HCT116 (cell line): ENCODE data around the gene PROX1. TPM values are rescaled to one million over a fixed set of nuclear protein-coding genes. Genes with fewer than 3 reads are reported as not detected.

Experiments
- ATAC-seq: fragments of 200-7000 bp; cut with Tn5 transposase; 2 replicates; pipeline ENCODE4 v1.9.1; 2020; ENCODE audit warnings: mild to moderate bottlenecking, moderate library complexity
- BruUV-seq: library from RNA; stranded (reverse); fragments of 400-500 nt; replicated peaks from 2 replicates; lab custom pipeline; 2021; lab: Mats Ljungman, UMichigan
- CTCF ChIA-PET: fragments of 300-600 bp; sonication (Branson Sonifier 250); formaldehyde crosslinking; loops from one replicate; lab custom pipeline; 2021; ENCODE audit warnings: antibody characterized with exemption; lab: Charles Lee
- POLR2A ChIA-PET: fragments of 300-600, 350-600 bp; sonication (Branson Sonifier 250); formaldehyde crosslinking; loops from one replicate; lab custom pipeline; 2021; ENCODE audit warnings: antibody characterized with exemption; lab: Charles Lee
- RAD21 ChIA-PET, 2 experiments: fragments of 300-600 bp; sonication (Branson Sonifier 250); formaldehyde crosslinking; loops; one replicate each; lab custom pipeline; 2023; ENCODE audit warnings: low total read pairs in 2 of 2; ENCODE audit not compliant: uncharacterized antibody in 2 of 2, unreplicated experiment in 2 of 2, low non-redundant PET in 1 of 2; lab: Charles Lee
- DNase-seq: peaks from one replicate; pipeline ENCODE4 v3.0.0-alpha.2; 2010; ENCODE audit warnings: low read depth, low spot score
- H2AFZ ChIP-seq: fragments of 200-600 bp; shearing (Covaris generic), sonication (generic); 2 replicates; pipeline ENCODE4 v1.6.1; 2017; ENCODE audit warnings: low read depth, mixed run types, mixed read lengths, antibody characterized with exemption, low read length; ENCODE audit not compliant: poor library complexity, severe bottlenecking
- H3K27ac ChIP-seq: 2 replicates; pipeline ENCODE4 v1.5.1; 2012; ENCODE audit warnings: low read depth, low read length
- H3K27me3 ChIP-seq: fragments of 200-600 bp; sonication (generic); 2 replicates; pipeline ENCODE4 v1.6.1; 2016; ENCODE audit warnings: mixed run types, low read length, mixed read lengths; ENCODE audit not compliant: insufficient read depth
- H3K36me3 ChIP-seq, 2 experiments: fragments of 200-500 bp in 1 of 2; fragments of 200-600 bp in 1 of 2; sonication (Bioruptor generic) in 1 of 2; sonication (generic) in 1 of 2; 2 replicates each; pipeline versions ENCODE4 v1.5.1 to v1.6.1; 2014 to 2016; ENCODE audit warnings: low read length in 2 of 2, inconsistent platforms in 1 of 2, mixed read lengths in 1 of 2, mixed run types in 1 of 2; ENCODE audit not compliant: insufficient read depth in 2 of 2, control insufficient read depth in 1 of 2
- H3K4me1 ChIP-seq, 2 experiments: fragments of 200-600 bp in 1 of 2; sonication (generic) in 1 of 2; 2 replicates each; pipeline versions ENCODE4 v1.5.1 to v1.6.1; 2012 to 2017; ENCODE audit warnings: low read length in 2 of 2, inconsistent platforms in 1 of 2, mild to moderate bottlenecking in 1 of 2, mixed read lengths in 1 of 2, mixed run types in 1 of 2, moderate library complexity in 1 of 2; ENCODE audit not compliant: insufficient read depth in 2 of 2, control insufficient read depth in 1 of 2
- H3K4me2 ChIP-seq: fragments of 200-600 bp; sonication (generic); 2 replicates; pipeline ENCODE4 v1.6.1; 2017; ENCODE audit warnings: mixed run types, low read length, mixed read lengths
- H3K4me3 ChIP-seq, 2 experiments: fragments of 200-600 bp in 1 of 2; sonication (generic) in 1 of 2; replicated peaks in 1 of 2; 2 replicates each; pipeline ENCODE4 v1.5.1; 2011 to 2016; ENCODE audit warnings: low read length in 2 of 2, control low read depth in 1 of 2, low read depth in 1 of 2, mild to moderate bottlenecking in 1 of 2, mixed read lengths in 1 of 2, mixed run types in 1 of 2
- H3K79me2 ChIP-seq: fragments of 200-600 bp; sonication (generic); 2 replicates; pipeline ENCODE4 v1.6.1; 2017; ENCODE audit warnings: mild to moderate bottlenecking, mixed run types, low read length, moderate library complexity, mixed read lengths; ENCODE audit not compliant: insufficient read depth
- H3K9ac ChIP-seq: fragments of 200-600 bp; sonication (generic); 2 replicates; pipeline ENCODE4 v1.6.1; 2016; ENCODE audit warnings: low read length, mixed read lengths
- H3K9me2 ChIP-seq: fragments of 200-600 bp; sonication (generic), shearing (Covaris generic); 2 replicates; pipeline ENCODE4 v1.6.1; 2017; ENCODE audit warnings: mixed run types, mild to moderate bottlenecking, moderate library complexity; ENCODE audit not compliant: insufficient read depth
- H3K9me3 ChIP-seq, 2 experiments: fragments of 200-500 bp in 1 of 2; fragments of 200-600 bp in 1 of 2; sonication (Bioruptor generic) in 1 of 2; sonication (generic) in 1 of 2; 2 replicates each; pipeline ENCODE4 v1.6.1; 2014 to 2017; ENCODE audit warnings: low read length in 2 of 2, mixed read lengths in 2 of 2, inconsistent platforms in 1 of 2, low read depth in 1 of 2, mild to moderate bottlenecking in 1 of 2, mixed run types in 1 of 2, moderate library complexity in 1 of 2; ENCODE audit not compliant: control insufficient read depth in 1 of 2, insufficient read depth in 1 of 2
- H4K20me1 ChIP-seq: fragments of 200-600 bp; sonication (generic), shearing (Covaris generic); 2 replicates; pipeline ENCODE4 v1.6.1; 2017; ENCODE audit warnings: mixed run types, mild to moderate bottlenecking, moderate library complexity; ENCODE audit not compliant: insufficient read depth
- CEBPB ChIP-seq: IDR thresholded peaks from 2 replicates; pipeline ENCODE4 v1.6.1; 2012; ENCODE audit warnings: low read depth
- EGR1 ChIP-seq: IDR thresholded peaks from 2 replicates; pipeline ENCODE4 v1.6.1; 2012; ENCODE audit warnings: low read depth
- ELF1 ChIP-seq: IDR thresholded peaks from 2 replicates; pipeline ENCODE4 v1.6.1; 2012; ENCODE audit warnings: low read depth, borderline replicate concordance
- EZH2 ChIP-seq: fragments of 200-600 bp; sonication (generic); IDR thresholded peaks from 2 replicates; pipeline ENCODE4 v1.6.1; 2017; ENCODE audit warnings: antibody characterized with exemption, mixed run types
- EZH2phosphoT487 ChIP-seq: fragments of 200-600 bp; IDR thresholded peaks from 2 replicates; pipeline ENCODE4 v1.6.1; 2018; ENCODE audit warnings: antibody characterized with exemption, borderline replicate concordance
- FOSL1 ChIP-seq: IDR thresholded peaks from 2 replicates; pipeline ENCODE4 v1.6.1; 2012; ENCODE audit warnings: low read depth
- POLR2AphosphoS5 ChIP-seq: IDR thresholded peaks from 2 replicates; pipeline ENCODE4 v1.6.1; 2011; ENCODE audit warnings: mild to moderate bottlenecking, low read depth, low read length, moderate library complexity
- RAD21 ChIP-seq: IDR thresholded peaks from 2 replicates; pipeline ENCODE4 v1.6.1; 2012; ENCODE audit warnings: low read depth, mild to moderate bottlenecking
- SIN3A ChIP-seq: IDR thresholded peaks from 2 replicates; pipeline ENCODE4 v1.6.1; 2012; ENCODE audit warnings: low read depth
- SP1 ChIP-seq: IDR thresholded peaks from 2 replicates; pipeline ENCODE4 v1.6.1; 2012; ENCODE audit warnings: low read depth
- SRF ChIP-seq: IDR thresholded peaks from 2 replicates; pipeline ENCODE4 v1.6.1; 2012; ENCODE audit warnings: low read depth
- ZFX ChIP-seq: fragments of 450-650 bp; IDR thresholded peaks from 2 replicates; pipeline ENCODE4 v1.6.1; 2017
- intact Hi-C: fragments of 100-400 bp; cut with micrococcal nuclease; formaldehyde crosslinking; loops from 2 replicates; pipeline ENCODE4 v1.10.0; 2022
- total RNA-seq: library from RNA; stranded (reverse); gene quantifications from one replicate; pipeline ENCODE4 v1.2.1, GENCODE V29; 2021; ENCODE audit not compliant: unreplicated experiment
- TF ChIP-seq, protein P1 (sequence below), 3 experiments: fragments of 200-600 bp in 1 of 3; sonication (generic) in 1 of 3; IDR thresholded peaks in 2 of 3; conservative IDR thresholded peaks in 1 of 3; 2 replicates each; pipeline ENCODE4 v1.5.1; 2012 to 2017; ENCODE audit warnings: low read depth in 2 of 3, low read length in 2 of 3, antibody characterized with exemption in 1 of 3, borderline replicate concordance in 1 of 3, control low read depth in 1 of 3, mild to moderate bottlenecking in 1 of 3, mixed read lengths in 1 of 3, mixed run types in 1 of 3, moderate library complexity in 1 of 3; ENCODE audit not compliant: insufficient read depth in 1 of 3
- TF ChIP-seq, protein P2 (sequence below): IDR thresholded peaks from 2 replicates; pipeline ENCODE4 v1.6.1; 2012
- TF ChIP-seq, protein P3 (sequence below): IDR thresholded peaks from 2 replicates; pipeline ENCODE4 v1.6.1; 2011; ENCODE audit warnings: mild to moderate bottlenecking, low read length, moderate library complexity; ENCODE audit not compliant: insufficient replicate concordance; ENCODE audit errors: extremely low read depth

Gene PROX1
- total RNA-seq, 1 experiment from 2014 or later: 0.22 TPM

DNA sequence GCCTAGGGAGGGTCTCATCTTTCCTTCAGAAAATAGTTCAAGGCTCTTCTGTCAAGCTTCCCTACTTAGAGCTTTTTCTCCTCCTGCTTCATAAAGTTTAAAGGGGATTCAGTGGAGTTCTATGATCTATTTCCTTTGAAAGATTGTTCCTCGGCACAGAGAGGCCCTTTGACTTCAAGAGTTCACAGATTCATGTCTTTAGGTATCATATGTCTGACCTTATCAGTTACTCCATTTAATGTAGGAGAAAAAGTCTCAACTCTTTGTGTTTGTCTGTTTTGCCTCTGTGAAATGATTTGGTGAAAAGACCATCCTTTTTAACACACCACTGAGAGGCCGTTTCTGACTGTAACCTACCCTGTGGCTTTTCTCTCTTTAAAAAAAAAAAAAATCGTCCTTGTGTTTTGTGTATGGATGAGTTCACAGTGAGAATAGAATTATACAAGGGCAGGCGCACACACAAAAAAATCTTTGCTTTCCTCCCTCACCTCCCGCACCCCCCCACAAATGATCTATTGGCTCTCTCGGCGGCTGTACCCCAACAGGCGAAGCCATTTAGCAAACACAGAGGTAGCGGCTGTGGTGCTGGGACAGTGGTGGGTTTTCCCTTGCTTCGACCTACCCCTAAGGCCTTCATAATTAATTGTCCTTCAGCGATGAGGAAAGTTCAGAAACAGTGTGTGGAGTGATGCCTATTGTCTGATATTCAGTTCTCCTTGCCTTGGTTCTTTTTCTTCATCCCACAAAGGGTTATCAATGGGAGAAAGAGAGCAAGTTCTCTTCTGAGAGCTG, 29.6 kb downstream of the PROX1 start:
- no peak for TF ChIP-seq ZFX
- TF ChIP-seq, protein P1, sequence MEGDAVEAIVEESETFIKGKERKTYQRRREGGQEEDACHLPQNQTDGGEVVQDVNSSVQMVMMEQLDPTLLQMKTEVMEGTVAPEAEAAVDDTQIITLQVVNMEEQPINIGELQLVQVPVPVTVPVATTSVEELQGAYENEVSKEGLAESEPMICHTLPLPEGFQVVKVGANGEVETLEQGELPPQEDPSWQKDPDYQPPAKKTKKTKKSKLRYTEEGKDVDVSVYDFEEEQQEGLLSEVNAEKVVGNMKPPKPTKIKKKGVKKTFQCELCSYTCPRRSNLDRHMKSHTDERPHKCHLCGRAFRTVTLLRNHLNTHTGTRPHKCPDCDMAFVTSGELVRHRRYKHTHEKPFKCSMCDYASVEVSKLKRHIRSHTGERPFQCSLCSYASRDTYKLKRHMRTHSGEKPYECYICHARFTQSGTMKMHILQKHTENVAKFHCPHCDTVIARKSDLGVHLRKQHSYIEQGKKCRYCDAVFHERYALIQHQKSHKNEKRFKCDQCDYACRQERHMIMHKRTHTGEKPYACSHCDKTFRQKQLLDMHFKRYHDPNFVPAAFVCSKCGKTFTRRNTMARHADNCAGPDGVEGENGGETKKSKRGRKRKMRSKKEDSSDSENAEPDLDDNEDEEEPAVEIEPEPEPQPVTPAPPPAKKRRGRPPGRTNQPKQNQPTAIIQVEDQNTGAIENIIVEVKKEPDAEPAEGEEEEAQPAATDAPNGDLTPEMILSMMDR (IDR thresholded peaks at IDR 0.05 in 2 of 3, conservative IDR thresholded peaks at IDR 0.05 in 1 of 3; ENCODE audit: borderline replicate concordance in 1 of 3, insufficient read depth in 1 of 3, low read depth in 2 of 3, low read length in 2 of 3): no peak
- TF ChIP-seq FOSL1: no peak
- no peak for TF ChIP-seq SIN3A
- no peak for TF ChIP-seq ELF1
- TF ChIP-seq EZH2phosphoT487: no peak
- no peak for TF ChIP-seq EZH2
- TF ChIP-seq, protein P2, sequence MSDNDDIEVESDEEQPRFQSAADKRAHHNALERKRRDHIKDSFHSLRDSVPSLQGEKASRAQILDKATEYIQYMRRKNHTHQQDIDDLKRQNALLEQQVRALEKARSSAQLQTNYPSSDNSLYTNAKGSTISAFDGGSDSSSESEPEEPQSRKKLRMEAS: no peak
- TF ChIP-seq, protein P3, sequence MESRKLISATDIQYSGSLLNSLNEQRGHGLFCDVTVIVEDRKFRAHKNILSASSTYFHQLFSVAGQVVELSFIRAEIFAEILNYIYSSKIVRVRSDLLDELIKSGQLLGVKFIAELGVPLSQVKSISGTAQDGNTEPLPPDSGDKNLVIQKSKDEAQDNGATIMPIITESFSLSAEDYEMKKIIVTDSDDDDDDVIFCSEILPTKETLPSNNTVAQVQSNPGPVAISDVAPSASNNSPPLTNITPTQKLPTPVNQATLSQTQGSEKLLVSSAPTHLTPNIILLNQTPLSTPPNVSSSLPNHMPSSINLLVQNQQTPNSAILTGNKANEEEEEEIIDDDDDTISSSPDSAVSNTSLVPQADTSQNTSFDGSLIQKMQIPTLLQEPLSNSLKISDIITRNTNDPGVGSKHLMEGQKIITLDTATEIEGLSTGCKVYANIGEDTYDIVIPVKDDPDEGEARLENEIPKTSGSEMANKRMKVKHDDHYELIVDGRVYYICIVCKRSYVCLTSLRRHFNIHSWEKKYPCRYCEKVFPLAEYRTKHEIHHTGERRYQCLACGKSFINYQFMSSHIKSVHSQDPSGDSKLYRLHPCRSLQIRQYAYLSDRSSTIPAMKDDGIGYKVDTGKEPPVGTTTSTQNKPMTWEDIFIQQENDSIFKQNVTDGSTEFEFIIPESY: no peak
- no peak for TF ChIP-seq CEBPB
- TF ChIP-seq SRF: no peak
- no peak for TF ChIP-seq POLR2AphosphoS5
- TF ChIP-seq EGR1: no peak
- TF ChIP-seq RAD21: no peak
- no peak for TF ChIP-seq SP1
- no peaks in the 10 kb centered on the region for H3K4me1 ChIP-seq
- POLR2A ChIA-PET: no interaction called here
- H2AFZ ChIP-seq: no peak overlapping the region
- H3K4me3 ChIP-seq: no peak overlapping the region
- H3K4me2 ChIP-seq: no peak overlapping the region
- H3K9ac ChIP-seq: no peak overlapping the region
- ATAC-seq (no peak), DNase-seq (no peak)
- CTCF ChIA-PET: no interaction called here
- no peaks in the 10 kb centered on the region for H3K9me2 ChIP-seq
- H3K9me3 ChIP-seq: no peaks in the 10 kb centered on the region
- peaks cover 9% of the 10 kb centered on the region; the same call in 1 of the 2 replicates for H3K27me3 ChIP-seq
- intact Hi-C loops: no loop called here
- BruUV-seq: no TSS peak
- no peaks in the 10 kb centered on the region for H3K36me3 ChIP-seq
- no peak overlapping the region for H3K27ac ChIP-seq
- no peaks in the 10 kb centered on the region for H3K79me2 ChIP-seq
- H4K20me1 ChIP-seq: no peaks in the 10 kb centered on the region
- RAD21 ChIA-PET: no interaction called here
